NCI-H526 (cell line): ENCODE results near the gene SLC30A7.
"Not testable (repeated sequence)": the region's sequence is repeated elsewhere in the genome, so short reads cannot be mapped to it uniquely, and the experiment has no call there.

ENCODE experiments used
- DNase-seq, 2 experiments: peaks; one replicate each; lab custom pipeline; 2025; lab: John Stamatoyannopoulos, UW

SLC30A7 gene

GRCh38 chr1:100889869-100890482 is 5.9 kb upstream of the SLC30A7 start:
- not testable (repeated sequence) for DNase-seq

- DNase-seq, result no peak
Observed at GRCh38 chr1:100891380-100891779, 4.5 kb upstream of the SLC30A7 start.

GRCh38 chr1:100892554-100892953 is 3.3 kb upstream of the SLC30A7 start:
- DNase-seq, result no peak

GRCh38 chr1:100893718-100894117 is 2.2 kb upstream of the SLC30A7 start:
- no peak for DNase-seq

- DNase-seq, result peak; percentile 92 to 93
Observed at GRCh38 chr1:100894603-100895539, 1.0 kb upstream of the SLC30A7 start, which contains the start of gene EXTL2. Gene EXTL2, minus strand, starts transcription at chr1:100894842. Its CDS starts 6,085 bp downstream, at chr1:100888757.

- DNase-seq, result peak; percentile 32 to 47
Observed at GRCh38 chr1:100896481-100896982, 642 bp downstream of the SLC30A7 start.

GRCh38 chr1:100902365-100902764 is 6.5 kb downstream of the SLC30A7 start:
- no peak for DNase-seq

- DNase-seq, result no peak
Observed at GRCh38 chr1:100903777-100904176, 7.9 kb downstream of the SLC30A7 start.

- DNase-seq, result no peak
Observed at GRCh38 chr1:100904528-100904927, 8.6 kb downstream of the SLC30A7 start.

GRCh38 chr1:100905181-100905580 is 9.3 kb downstream of the SLC30A7 start:
- no peak for DNase-seq

- DNase-seq, result no peak
Observed at GRCh38 chr1:100907887-100908286, 12.0 kb downstream of the SLC30A7 start.

GRCh38 chr1:100909018-100909417 is 13.1 kb downstream of the SLC30A7 start:
- DNase-seq, result no peak

GRCh38 chr1:100912019-100912418 is 16.1 kb downstream of the SLC30A7 start:
- DNase-seq, result no peak

GRCh38 chr1:100921110-100921706 is 25.3 kb downstream of the SLC30A7 start:
- DNase-seq, result peak; percentile 28 to 73

- DNase-seq, result no peak
Observed at GRCh38 chr1:100924212-100924611, 28.3 kb downstream of the SLC30A7 start.

GRCh38 chr1:100924991-100925390 is 29.1 kb downstream of the SLC30A7 start:
- no peak for DNase-seq

- no peak for DNase-seq
Observed at GRCh38 chr1:100926240-100926639, 30.4 kb downstream of the SLC30A7 start.

GRCh38 chr1:100927276-100927675 is 31.4 kb downstream of the SLC30A7 start:
- DNase-seq, result peak in 1 of 2 experiments; percentile 6

GRCh38 chr1:100928128-100928527 is 32.2 kb downstream of the SLC30A7 start:
- peak in 1 of 2 experiments; percentile 18 for DNase-seq

- no peak for DNase-seq
Observed at GRCh38 chr1:100930494-100930893, 34.6 kb downstream of the SLC30A7 start.

GRCh38 chr1:100931716-100932115 is 35.8 kb downstream of the SLC30A7 start:
- no peak for DNase-seq

GRCh38 chr1:100933555-100933954 is 37.7 kb downstream of the SLC30A7 start:
- DNase-seq, result not testable (repeated sequence)
